Transverse colon (tissue), 4 donors: Measurements from ENCODE around the gene INAFM2. TPM values are rescaled to one million over a fixed set of nuclear protein-coding genes. Genes with fewer than 3 reads are reported as not detected.

Source experiments
- DNase-seq: peaks from one replicate; pipeline ENCODE4 v3.0.0-alpha.2; 2019
- H3K27ac ChIP-seq, 4 donors: fragments of 200-600 bp; sonication (generic); 2 replicates each; pipeline ENCODE4 v1.5.1; 2016 to 2018; ENCODE audit warnings: inconsistent platforms in 4 of 4
- H3K27me3 ChIP-seq: fragments of 200-600 bp; sonication (generic); 2 replicates; pipeline ENCODE4 v1.5.1; 2017; ENCODE audit warnings: inconsistent platforms
- H3K36me3 ChIP-seq, 4 donors: fragments of 200-600 bp; sonication (generic); 2 replicates each; pipeline ENCODE4 v1.5.1; 2017 to 2019; ENCODE audit warnings: inconsistent platforms in 4 of 4
- H3K4me1 ChIP-seq, 4 donors: fragments of 200-600 bp; sonication (generic); 2 replicates each; pipeline ENCODE4 v1.5.1; 2017 to 2020; ENCODE audit warnings: inconsistent platforms in 4 of 4
- H3K4me3 ChIP-seq, 4 donors: fragments of 200-600 bp; sonication (generic); 1 replicate in 1 of 4; 2 replicates in 3 of 4; pipeline versions ENCODE4 v1.5.1 to v1.6.1; 2017 to 2019; ENCODE audit warnings: inconsistent platforms in 4 of 4
- H3K9me3 ChIP-seq, 2 donors: fragments of 200-600 bp; sonication (generic); 2 replicates each; pipeline ENCODE4 v1.5.1; 2017 to 2019; ENCODE audit warnings: inconsistent platforms in 2 of 2
- CTCF ChIP-seq, 5 experiments: fragments of 200-600 bp in 3 of 5; fragments of 450-650 bp in 2 of 5; sonication (generic) in 3 of 5; IDR thresholded peaks; 1 replicate in 2 of 5; 2 replicates in 3 of 5; pipeline ENCODE4 v1.5.1; 2016 to 2017; ENCODE audit warnings: antibody characterized with exemption in 5 of 5, inconsistent platforms in 3 of 5, mild to moderate bottlenecking in 2 of 5, moderate library complexity in 1 of 5
- EP300 ChIP-seq: sonication (generic); formaldehyde crosslinking; IDR thresholded peaks from one replicate; pipeline ENCODE4 v1.6.1; 2017; ENCODE audit warnings: antibody characterized with exemption, low read depth
- POLR2A ChIP-seq: fragments of 450-650 bp; IDR thresholded peaks from one replicate; pipeline ENCODE4 v1.6.1; 2016; ENCODE audit warnings: antibody characterized with exemption, mild to moderate bottlenecking, moderate library complexity
- POLR2AphosphoS5 ChIP-seq, 3 donors: sonication (generic); formaldehyde crosslinking; IDR thresholded peaks; one replicate each; pipeline ENCODE4 v1.6.1; 2016; ENCODE audit warnings: antibody characterized with exemption in 3 of 3
- WGBS, 2 donors: methylation state at CpG; one replicate each; pipeline ENCODE4 v1.1.5; 2018; ENCODE audit warnings: low coverage in 1 of 2; 5-methylcytosine and 5-hydroxymethylcytosine counted together
- in situ Hi-C, 4 donors: fragments of 200-750 bp; cut with MboI; loops; one replicate each; pipeline versions ENCODE4 v1.15.0 to v1.15.1; 2017; ENCODE audit warnings: low sequenced_read_pairs in 3 of 4, low pct_ligation_motif_present in 1 of 4, low pct_unique_long_range_greater_than_20kb in 1 of 4
- intact Hi-C: fragments of 100-400 bp; cut with DNase I; formaldehyde crosslinking; loops from one replicate; pipeline ENCODE4 v1.15.1; 2023; ENCODE audit warnings: low total_unique reads
- total RNA-seq, 4 donors: library from RNA; depleted of rRNA; stranded (reverse); fragments of >200 nt; gene quantifications; one replicate each; pipeline ENCODE4 v1.1.0, GENCODE V29; 2016

INAFM2 gene
- total RNA-seq, 4 donors from 2014 or later, result 14.5 to 62.1 (median 19.4) TPM

DNA sequence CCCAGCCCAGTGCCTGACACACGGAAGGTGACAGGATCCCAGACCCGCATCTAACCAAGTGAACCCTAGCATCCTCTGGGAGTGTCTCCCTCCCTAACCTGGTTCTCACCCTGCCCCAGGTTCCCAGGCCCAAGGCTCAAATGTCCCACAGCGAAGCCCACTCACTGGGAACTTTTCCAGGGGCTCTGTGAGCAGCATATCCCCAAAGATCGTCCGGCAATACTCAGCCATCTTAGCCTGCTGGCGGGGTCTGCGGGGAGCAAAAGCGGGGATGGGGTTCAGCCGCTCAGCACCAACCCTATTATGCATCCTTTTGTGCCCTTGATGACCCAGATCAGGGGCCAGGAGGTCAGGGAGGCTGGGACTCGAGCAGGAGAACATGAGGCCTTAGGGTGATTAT, 26.1 kb upstream of the INAFM2 start:
- intact Hi-C loops, result no loop called here
- no peaks in the 10 kb centered on the region for H3K9me3 ChIP-seq
- no peak for DNase-seq
- WGBS, 2 donors, result 96% methylated on average over 10 of the region's 10 CpGs; no CpG with 5 or more reads in 1 of the 2 donors
- H3K4me1 ChIP-seq, result no peaks in the 10 kb centered on the region
- no peak overlapping the region for H3K4me3 ChIP-seq
- H3K27me3 ChIP-seq, result peaks cover under 1% of the 10 kb centered on the region
- TF ChIP-seq CTCF (IDR thresholded peaks at IDR 0.05) (no peak), POLR2AphosphoS5 (IDR thresholded peaks at IDR 0.05) (no peak), EP300 (no peak), POLR2A (no peak)
- H3K27ac ChIP-seq, result no peak overlapping the region
- in situ Hi-C loops, result no loop called here
- H3K36me3 ChIP-seq, result no peaks in the 10 kb centered on the region

DNA sequence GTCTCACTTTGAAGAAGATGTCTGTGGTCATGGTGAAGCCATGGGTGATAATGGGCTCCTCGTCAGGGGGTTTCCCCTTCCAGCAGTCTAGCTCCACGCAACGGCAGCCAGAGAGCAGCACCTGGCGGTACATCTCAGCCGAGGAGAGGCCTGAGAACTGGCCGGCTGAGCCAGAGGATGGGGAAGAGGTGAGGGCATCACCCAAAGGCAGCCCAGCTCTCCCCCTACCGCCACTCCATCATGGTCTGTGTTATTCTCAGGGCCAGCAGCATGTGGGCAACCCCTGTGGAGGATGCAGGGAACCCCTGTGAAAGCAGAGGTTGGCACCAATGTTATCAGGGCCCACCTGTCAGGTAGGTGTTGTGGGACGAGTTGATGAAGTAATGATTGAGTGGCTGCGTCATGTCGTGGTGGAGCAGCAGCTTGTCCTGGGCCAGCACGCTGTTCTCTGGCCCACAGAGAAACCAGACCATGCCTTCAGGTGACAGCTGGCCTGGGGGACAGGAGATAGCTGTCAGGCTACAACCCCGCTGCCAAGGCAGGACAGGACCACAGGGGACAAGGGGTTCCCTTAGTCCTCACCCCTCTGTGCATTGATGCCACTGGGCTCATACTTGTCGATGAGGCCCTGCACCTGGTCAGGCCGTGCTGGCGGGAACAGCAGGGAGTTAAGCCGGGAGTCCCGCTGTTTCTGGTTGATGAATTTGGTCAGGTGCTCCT, 25.1 kb upstream of the INAFM2 start:
- in situ Hi-C loops (no loop called here), intact Hi-C loops (no loop called here)
- no peaks in the 10 kb centered on the region for H3K27me3 ChIP-seq
- WGBS, 2 donors, result 90 to 96% methylated on average over 2 to 17 of the region's 17 CpGs
- H3K4me3 ChIP-seq, result no peak overlapping the region
- no peak for DNase-seq
- no peak overlapping the region for H3K27ac ChIP-seq
- H3K4me1 ChIP-seq, result no peaks in the 10 kb centered on the region
- no peaks in the 10 kb centered on the region for H3K9me3 ChIP-seq
- H3K36me3 ChIP-seq, result no peaks in the 10 kb centered on the region
- TF ChIP-seq POLR2A (no peak), CTCF (IDR thresholded peaks at IDR 0.05) (no peak), POLR2AphosphoS5 (IDR thresholded peaks at IDR 0.05) (no peak), EP300 (no peak)

- intact Hi-C loops, result no loop called here
- no peak overlapping the region for H3K27ac ChIP-seq
- no peaks in the 10 kb centered on the region for H3K4me1 ChIP-seq
- TF ChIP-seq EP300 (no peak), POLR2A (no peak), POLR2AphosphoS5 (IDR thresholded peaks at IDR 0.05) (no peak), CTCF (IDR thresholded peaks at IDR 0.05) (no peak)
- no peak overlapping the region for H3K4me3 ChIP-seq
- no peaks in the 10 kb centered on the region for H3K36me3 ChIP-seq
- H3K9me3 ChIP-seq, result no peaks in the 10 kb centered on the region
- in situ Hi-C loops, result loop anchor here in 1 of 4 donors (25.0 kb wide), 1 partner anchor 112 kb away; the partner anchor contains the start of gene IVD
- no peak for DNase-seq
- WGBS, 2 donors, result 89 to 93% methylated on average over 2 of the region's 2 CpGs
- no peaks in the 10 kb centered on the region for H3K27me3 ChIP-seq
These were observed 23.1 kb upstream of the INAFM2 start for GRCh38 chr15:40300367-40300766.

DNA sequence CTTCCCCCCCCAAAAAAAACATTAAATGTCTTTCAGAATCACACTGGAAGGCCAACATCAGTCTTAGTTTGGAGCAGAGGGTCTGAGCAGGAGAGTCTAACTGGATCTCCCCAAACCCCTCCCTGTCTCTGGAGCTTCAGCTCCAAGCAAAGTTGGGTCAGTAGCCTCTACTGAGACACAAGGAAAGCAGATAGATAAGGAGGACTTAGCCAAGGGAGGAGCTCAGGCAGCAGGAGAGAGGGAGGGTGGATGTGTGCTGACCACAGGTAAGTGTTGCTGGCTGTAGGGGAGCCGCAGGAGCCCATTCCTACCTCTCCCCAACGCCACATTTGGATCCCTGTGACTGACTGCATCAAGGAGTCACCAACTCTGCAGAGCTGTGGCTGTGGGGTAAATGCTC, 22.7 kb upstream of the INAFM2 start:
- no peak for TF ChIP-seq POLR2A
- TF ChIP-seq CTCF (IDR thresholded peaks at IDR 0.05), result no peak
- TF ChIP-seq POLR2AphosphoS5 (IDR thresholded peaks at IDR 0.05), result no peak
- no peak for TF ChIP-seq EP300
- no peak for DNase-seq
- no peaks in the 10 kb centered on the region for H3K27me3 ChIP-seq
- intact Hi-C loops, result no loop called here
- H3K9me3 ChIP-seq, result no peaks in the 10 kb centered on the region
- H3K4me1 ChIP-seq, result peaks cover 0 to under 1% (median 0%) of the 10 kb centered on the region in 4 donors
- H3K4me3 ChIP-seq, result no peak overlapping the region
- in situ Hi-C loops, result loop anchor here in 1 of 4 donors (25.0 kb wide), 1 partner anchor 112 kb away; the partner anchor contains the start of gene IVD
- 100% methylated on average over 2 of the region's 2 CpGs; no CpG with 5 or more reads in 1 of the 2 donors for WGBS, 2 donors
- no peak overlapping the region for H3K27ac ChIP-seq
- no peaks in the 10 kb centered on the region for H3K36me3 ChIP-seq
